HG03378 (cell line): Measurements from ENCODE around the gene SLC6A13.
"Not testable (repeated sequence)": the region's sequence is repeated elsewhere in the genome, so short reads cannot be mapped to it uniquely, and the experiment has no call there.

Experiments used
- ATAC-seq: cut with Tn5 transposase; IDR thresholded peaks from one replicate; pipeline ENCODE4 v1.9.1; 2021; ENCODE audit warnings: mild to moderate bottlenecking, moderate library complexity; ENCODE audit not compliant: unreplicated experiment

The SLC6A13 gene

DNA sequence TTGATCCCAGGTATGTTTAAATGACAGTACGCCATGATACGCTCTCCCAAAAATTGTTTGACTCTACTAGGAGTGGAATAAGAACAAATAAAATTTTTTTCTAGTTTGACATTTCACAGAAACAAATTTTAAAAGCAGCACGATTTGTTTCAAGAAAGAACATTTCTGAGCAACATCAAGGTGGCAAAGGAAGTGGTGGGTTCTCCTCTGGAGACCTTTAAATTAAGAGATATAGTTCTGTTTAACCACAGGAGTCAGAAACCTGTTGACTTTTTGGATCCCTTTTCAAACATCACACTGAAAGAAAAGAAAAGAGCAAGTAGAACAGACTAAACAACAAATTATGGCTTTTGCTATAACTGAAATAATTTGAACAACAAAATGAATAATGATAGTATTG is 2.5 kb upstream of the SLC6A13 start:
- ATAC-seq = no peak

DNA sequence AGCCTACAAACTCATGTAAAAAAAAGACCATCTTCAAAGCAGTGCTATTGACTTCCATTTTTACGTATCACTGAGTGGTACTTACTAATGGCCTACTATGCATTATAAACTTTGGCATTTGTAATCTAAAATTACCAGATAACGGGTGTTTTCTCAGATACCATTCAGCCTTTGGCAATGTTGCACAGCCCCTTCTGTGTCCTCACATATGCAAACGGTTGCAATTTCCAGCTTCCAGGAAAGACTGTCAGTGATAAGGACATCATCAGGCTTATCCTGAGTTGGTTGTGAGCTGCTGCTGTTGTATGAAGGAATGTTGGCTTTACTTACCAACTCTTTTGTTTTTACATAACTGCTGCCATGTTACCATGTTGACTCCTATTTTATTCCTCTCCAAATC is 1.6 kb upstream of the SLC6A13 start:
- ATAC-seq = no peak

DNA sequence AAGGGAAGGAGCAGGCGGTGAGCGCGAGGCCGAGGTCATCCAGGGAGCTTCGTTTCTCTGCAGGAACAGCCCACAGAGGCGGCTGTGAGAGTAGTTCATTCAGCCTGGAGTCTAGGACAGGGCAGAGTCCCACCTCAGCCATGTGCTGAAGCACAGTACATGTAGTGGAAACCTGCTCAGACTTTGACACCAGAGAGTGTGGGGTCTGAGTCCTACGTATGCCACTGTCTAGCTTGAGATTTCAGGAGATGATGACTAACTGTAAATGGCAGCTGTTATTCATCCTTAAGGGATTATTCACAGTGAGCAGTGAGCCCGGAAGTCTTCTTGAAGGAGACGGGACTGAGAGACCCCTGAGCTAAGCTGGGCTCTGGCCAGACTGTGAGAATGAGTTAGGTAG is 938 bp upstream of the SLC6A13 start:
- no peak for ATAC-seq

DNA sequence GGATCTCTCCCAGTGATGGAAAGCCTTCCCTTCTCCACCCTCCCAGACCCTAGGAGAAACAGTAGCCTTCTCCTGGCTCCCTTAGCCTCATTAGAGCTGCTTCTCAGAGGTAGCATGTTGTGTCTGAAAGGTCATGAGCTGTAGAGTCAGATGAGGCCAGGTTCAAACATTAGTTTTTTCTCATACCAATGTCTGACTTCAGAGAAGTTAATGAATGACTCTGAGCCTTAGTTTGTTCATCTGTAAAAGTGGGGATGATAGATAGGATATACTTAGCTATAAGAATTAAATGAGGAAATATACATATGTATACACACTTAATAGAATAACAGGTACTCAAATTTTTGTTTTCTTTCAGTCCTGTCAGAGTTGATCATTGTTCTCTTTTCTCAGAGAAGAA is 523 bp downstream of the SLC6A13 start:
- ATAC-seq = no peak

DNA sequence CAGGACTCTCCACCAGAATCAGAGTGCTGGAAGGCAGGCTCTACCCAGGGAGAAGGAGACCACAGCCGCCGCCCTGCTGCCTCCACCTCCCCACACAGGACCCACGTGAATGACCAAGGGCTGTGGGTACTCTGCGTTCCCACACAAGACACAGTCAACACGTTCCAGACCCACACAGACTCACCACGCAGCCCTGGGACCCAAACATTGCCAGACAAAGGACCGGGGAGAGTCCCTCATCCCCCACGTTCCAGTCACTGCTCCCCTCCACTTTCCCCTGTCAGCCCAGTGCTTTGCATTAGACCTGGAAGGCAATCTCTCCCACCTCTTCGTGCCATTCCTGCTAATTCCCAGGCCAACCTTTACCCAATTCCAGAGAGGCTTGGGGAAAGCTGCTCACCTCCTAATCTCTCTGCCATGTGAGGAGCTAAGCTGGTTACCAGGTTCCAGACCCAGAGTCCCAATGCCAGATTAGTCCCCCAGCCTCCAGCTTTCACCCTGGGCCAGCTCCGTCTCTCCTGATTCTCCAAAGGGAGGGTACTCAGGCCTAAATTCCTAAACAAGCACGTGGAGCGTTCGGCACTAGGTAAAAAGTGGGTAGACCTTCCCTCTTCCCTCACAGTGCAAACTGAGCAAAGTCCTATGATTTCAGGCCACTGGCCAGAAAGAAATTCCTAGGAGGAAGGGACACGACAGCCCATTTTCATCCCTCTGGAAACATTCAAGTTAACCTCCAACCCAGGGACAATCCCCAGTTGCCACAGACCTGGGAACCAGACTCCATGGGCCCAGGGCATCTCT is 4.9 kb downstream of the SLC6A13 start:
- ATAC-seq = no peak

DNA sequence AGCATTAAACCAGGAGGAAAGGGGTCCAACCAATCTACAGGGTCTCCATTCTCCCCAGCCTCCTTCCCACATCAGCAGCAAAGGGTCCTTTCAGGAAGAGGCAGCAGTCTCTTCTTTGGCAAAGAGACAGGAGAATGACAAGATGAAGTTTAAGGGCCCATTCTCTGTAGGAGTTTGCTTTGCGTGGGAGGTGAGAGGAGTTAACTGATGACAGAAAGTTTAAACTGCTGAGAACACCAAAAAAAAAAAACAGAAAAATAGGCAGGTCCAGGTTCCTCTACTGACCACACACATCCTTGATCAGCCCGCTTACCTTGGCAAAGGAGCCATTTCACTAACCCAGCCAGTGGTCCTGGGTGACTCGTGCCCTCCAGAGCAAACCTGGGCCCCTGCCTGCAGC is 5.7 kb downstream of the SLC6A13 start:
- no peak for ATAC-seq

DNA sequence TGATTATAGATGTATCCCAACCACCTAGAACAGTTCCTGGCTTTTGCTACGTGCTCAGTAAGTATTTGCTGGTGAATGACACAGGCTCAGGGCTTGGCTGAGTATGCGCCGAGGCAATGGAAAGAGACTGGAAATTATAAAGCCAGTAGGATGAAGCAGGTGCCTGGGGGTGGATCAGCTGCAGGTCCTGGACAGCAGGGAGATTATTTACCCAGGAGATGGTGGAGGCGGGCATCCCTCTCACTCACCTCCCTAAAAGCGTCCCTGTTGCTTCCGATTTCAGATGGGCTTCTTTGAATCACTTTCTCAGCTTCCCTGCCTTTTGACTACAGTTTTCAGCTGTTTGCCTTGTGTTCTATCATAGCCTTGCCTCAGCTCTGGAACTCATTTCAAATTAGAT is 6.4 kb downstream of the SLC6A13 start:
- ATAC-seq = no peak

DNA sequence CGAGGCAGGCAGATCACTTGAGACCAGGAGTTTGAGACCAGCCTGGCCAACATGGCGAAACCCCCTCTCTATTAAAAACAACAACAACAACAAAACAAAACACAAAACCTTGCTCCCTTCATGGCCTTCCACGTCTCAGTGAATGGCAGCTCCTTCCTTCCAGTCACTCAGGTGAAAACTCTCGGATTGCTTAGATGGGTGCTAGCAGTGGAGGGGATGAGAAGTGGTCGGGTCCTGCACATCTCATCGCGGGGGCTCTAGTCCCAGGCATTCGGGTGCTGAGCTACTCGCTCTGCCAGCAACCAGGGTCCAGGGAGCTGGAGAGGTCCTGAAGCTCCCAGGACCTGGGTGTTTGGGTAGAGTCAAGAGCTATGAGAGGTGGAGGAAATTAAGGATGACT is 7.7 kb downstream of the SLC6A13 start:
- no peak for ATAC-seq

DNA sequence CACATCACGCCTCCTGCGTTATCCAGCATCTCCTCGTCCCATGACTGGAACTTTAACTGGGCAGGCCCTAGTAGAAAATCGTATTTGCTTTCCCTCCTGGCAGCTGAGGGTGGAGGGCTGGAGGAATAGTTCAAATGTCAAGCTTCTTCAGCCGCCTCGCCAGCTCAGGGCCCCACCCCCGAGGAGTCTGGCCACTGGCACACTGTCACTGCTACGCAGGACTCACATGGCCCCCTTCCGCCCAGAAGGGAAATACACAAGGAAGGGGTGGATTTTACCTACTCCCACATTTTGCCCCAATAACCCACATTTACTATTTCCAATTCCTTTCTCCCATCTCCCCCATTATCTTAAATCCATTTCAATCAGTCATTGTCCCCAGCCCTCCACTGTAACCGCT is 8.6 kb downstream of the SLC6A13 start:
- ATAC-seq = no peak

DNA sequence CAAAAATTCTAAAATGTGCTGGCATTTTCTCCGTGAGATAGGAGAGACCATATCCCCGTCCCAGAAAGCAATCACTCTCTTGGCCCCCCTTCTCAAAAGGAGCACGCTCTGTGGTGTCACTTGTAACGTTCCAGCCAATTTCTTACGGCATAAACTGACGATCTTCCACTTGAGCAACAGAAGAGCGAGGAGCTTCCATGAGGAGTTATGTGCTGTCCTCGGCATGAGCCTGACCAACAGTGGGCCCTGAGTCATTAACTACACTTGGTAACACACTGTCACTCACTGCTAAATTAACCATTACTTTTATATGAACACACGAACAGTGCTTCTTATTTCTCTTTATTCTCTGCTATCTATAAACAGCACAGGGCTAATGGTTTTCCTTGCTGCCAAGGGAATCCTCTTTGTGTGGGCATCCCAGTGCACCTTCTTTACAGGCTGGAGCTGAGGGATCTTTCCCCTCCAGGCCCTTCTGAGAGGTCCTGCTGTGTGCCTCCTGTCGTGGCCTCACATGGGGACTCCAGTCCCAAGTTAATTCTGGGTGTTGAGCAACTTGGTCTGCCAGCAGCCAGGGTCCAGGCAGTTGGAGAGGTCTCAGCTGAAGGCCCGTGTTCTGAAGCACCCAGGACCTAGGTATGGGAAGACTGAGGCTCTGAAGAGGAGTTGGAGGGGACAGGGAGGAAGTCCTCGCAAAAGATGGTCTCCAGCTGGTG is 9.4 kb downstream of the SLC6A13 start:
- no peak for ATAC-seq

DNA sequence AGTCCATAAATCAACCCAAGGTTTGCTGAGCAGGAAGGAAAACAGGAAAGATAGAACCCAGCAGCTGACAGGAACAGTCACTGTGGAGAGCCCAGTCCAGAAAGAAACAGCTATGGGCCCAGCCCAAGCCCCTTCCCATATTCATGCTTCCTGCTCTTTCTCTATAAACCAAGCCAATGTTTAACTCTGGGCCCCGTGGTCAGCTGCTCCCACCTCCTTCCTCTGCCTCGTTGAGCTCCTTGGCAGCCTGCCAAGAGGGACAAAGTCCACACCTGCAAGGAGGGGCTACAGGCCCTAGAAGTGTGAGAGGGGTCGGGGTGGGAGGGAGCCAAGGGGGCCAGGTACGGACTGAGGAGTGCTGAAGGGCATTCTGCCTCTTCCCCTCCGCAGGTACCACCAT is 10.0 kb downstream of the SLC6A13 start:
- no peak for ATAC-seq

DNA sequence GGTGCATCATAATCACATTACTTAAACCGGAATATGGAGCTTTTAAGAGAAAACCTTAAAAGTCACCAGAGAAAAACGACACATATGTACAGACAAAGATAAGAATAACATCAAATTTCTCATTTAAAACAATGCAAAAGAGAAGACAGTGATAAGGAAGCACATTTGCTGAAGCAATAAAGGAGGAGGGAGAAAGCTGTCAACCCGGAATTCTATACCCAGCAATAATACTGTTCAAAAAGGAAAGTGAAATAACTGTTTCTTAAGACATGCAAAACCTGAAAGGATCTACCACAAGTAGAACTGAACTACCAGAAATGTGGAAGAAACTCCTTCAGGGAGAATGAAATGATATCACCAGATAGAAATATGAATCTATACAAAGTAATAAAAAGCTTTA is 15.4 kb downstream of the SLC6A13 start:
- ATAC-seq = no peak

DNA sequence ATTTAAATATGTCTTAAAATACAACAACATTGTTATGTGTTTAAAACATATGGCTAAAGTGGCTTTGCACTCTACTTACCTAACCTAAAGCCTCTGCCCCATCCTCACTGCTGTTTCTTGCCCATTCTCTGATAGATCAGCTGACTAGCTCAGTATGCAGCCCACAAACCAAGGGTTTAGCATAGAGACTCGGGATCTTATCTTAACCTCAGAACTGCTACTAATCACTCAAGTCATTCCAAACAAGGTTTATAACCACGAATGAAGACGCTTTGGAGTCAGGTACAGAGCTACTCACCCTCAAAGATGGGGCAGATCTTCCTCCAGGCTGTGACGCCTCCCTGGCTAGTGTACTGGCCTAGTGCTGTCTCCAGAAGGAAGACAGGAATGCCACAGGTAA is 19.3 kb downstream of the SLC6A13 start:
- no peak for ATAC-seq

DNA sequence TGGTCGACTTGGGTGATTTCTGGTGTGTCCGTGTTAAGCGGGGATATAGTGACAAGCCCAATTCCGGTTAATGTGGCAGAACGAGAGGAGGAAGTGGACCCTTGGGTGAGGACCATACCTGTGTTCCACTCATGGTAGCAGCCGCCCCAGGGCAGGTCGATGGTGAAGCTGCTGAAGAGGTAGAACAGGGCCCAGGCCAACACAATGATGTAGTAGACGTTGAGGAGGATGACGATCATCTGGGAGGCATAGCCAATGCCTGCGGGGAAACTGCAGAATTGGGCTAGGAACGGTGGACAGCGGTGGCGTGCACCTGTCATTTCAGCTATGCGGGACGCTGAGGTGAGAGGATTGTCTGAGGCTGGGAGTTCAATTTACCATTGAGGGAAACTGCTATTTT is 20.1 kb downstream of the SLC6A13 start:
- ATAC-seq = no peak

DNA sequence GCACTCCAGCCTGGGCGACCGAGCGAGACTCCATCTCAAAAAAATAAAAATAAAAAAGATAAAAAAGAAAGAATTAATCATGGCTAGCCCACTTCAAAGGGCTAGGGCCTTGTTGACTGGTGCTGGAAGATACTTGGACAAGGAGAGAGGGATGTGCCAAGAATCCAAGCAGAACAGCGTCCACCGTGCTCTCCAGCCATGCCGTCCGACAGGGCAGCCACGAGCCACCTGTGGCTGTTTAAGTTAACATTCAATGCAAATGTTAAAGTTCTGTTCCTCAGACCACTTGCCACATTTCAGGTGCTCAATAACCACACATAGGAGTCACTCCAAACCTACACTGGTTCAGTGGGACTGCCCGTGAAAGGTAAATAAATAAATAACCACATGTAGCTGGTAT is 21.4 kb downstream of the SLC6A13 start:
- ATAC-seq = no peak

DNA sequence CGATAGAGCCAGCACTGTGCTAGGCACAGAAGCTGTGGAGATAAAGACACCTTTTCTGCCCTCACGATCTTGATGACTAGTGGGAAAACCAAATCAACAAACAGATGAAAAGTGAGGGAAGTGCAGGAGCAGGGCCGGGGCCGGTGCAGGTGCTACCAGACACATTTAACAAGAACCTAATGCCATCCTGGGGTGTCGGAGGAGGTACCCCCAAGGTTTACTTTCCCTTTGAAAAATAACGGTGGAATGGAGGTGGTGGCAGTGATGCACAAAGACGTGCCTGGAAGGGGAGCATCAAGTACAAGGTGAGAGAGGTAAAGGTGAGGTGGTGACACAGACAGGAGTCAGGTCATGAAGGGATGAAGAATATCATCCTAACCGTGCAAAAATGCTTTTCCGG is 22.1 kb downstream of the SLC6A13 start:
- no peak for ATAC-seq

DNA sequence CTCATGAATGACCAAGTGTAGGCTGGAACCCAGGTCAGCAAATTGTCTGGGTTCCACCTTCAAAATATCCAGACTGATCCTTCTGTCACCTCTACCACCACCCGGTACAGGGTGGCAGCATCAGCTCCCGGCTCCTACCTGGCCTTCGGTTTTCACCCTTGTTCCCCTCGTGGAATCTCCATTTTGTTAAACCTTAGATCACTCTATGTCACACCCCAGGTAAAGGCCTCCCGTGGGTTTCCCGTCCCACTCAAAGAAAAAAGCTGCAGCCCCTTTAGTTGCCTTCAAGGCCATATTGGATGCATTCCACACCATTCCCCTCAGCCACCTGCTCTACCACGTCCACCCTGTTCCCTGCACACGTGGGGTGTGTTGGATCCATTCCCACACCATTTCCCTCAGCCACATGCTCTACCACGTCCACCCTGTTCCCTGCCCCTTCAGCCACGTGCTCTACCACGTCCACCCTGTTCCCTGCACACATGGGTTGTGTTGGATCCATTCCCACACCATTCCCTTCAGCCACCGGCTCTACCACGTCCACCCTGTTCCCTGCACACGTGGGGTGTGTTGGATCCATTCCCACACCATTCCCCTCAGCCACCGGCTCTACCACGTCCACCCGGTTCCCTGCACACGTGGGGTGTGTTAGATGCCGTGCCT is 23.8 kb downstream of the SLC6A13 start:
- ATAC-seq = no peak

DNA sequence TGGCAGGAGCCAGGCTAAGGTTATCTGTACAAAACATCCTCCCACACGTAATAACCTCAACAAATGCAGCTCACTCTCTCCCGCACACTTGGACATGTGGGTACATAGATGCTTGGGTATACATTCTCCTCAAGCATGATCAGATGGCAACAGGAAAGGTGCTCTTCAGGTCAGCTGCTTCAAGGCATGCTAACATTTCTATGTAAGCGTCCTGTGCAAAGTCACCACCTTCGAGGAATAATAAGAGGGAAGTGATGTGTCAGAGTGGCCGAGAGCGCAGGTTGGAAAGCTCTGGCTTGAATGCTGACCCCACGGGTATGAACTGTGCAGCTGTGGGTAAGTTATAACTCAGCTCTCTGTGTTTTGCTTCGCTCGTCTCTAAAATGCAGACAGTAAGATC is 24.5 kb downstream of the SLC6A13 start:
- no peak for ATAC-seq

DNA sequence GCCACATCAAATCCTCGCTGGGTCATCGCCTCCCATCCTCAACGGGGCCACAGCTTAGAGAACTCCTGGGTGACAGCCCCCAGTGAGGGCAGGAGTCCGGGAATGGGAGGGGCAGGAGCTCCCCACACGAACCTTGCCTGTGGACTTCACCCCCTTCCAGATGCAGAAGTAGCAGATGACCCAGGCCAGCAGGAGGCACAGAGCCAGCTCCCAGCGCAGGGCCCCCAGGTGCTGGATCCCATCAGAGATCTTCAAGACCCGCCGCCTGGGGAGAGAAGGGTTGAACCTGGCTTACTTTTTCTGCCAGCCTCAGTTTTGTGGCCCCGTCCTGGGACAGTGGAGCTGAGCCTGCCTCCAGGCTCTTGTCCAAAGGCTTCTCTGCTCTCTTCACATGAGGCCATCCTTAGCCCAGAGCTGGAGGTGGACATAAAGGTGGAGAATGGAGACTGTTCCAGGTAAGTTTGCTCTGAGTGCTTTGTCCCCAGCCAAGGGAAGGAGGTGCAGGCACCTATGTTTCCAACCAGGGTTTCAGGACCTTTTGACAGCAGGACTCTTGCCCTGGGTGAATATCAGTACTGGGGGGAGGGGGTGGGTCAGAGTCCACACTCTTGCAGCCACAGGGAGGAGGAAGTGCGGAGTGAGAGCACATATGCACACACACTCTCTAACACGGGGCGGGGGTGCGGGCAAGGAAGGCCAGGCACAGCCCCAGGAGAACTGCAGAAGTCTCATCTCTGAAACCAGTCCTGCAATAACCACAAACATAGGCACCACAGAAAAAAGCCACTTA is 25.4 kb downstream of the SLC6A13 start:
- ATAC-seq = no peak

DNA sequence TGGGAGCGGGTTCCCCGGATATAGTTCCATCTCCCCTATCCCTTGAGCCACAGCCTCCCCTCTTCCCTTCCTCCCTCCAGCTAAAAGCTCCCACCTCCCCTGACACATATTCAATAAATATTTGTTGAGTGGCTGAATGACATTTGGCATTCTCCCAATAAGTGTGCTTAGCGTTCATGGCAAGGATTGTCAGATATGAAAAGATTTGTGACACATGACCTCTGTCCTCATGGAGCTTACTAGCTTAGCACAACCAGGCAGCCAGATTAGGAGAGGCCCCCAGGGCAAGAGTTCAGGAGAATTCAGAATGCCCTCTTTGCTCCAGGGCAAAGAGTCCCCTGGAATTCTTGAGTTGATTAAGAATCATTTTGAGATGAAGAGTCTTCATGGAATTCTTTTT is 26.2 kb downstream of the SLC6A13 start:
- ATAC-seq = no peak

DNA sequence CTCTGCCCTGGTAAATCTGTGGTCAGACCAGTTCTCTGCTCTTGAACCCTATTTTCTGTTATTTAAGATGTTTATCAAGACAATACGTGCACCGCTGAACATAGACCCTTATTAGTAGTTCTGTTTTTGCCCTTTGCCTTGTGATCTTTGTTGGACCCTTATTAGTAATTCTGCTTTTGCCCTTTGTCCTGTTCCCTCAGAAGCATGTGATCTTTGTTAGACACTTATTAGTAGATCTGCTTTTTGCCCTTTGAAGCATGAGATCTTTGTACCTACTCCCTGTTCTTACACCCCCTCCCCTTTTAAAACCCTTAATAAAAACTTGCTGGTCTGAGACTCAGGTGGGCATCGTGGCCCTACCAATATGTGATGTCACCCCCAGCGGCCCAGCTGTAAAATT is 26.7 kb downstream of the SLC6A13 start:
- not testable (repeated sequence) for ATAC-seq
